ENCODE results near the gene CTSL. TPM values are rescaled to one million over a fixed set of nuclear protein-coding genes. Genes with fewer than 3 reads are reported as not detected.

CTSL gene
- total and polyA plus RNA-seq, 9 donors = 42.8 to 80.3 (median 50.9) TPM

- Histone ChIP-seq H3K36me3 (ENCODE audit: control insufficient read depth, insufficient read depth, low read length) (peaks cover 41% of the 10 kb centered on the region), H3K27ac (ENCODE audit: low read length) (no peak overlapping the region), H3K9me3 (replicated peaks; ENCODE audit: control insufficient read depth, low read depth, low read length) (no peaks in the 10 kb centered on the region), H3K27me3 (ENCODE audit: control insufficient read depth, insufficient read depth, low read length) (no peaks in the 10 kb centered on the region), H3K4me1 (ENCODE audit: control insufficient read depth, insufficient read depth, low read length) (peaks cover 4% of the 10 kb centered on the region), H3K4me3 (ENCODE audit: low read length) (no peak overlapping the region)
- no peak for DNase-seq
- WGBS (ENCODE audit: insufficient coverage) = 96% methylated on average over 7 of the region's 14 CpGs
These were observed 27.7 kb upstream of the CTSL start for GRCh38 chr9:87698069-87698809.

GRCh38 chr9:87699835-87700234 is 26.1 kb upstream of the CTSL start:
- Histone ChIP-seq H3K4me1 (ENCODE audit: control insufficient read depth, insufficient read depth, low read length) (peaks cover 4% of the 10 kb centered on the region), H3K4me3 (ENCODE audit: low read length) (no peak overlapping the region), H3K27ac (ENCODE audit: low read length) (no peak overlapping the region), H3K36me3 (ENCODE audit: control insufficient read depth, insufficient read depth, low read length) (peaks cover 47% of the 10 kb centered on the region), H3K9me3 (replicated peaks; ENCODE audit: control insufficient read depth, low read depth, low read length) (no peaks in the 10 kb centered on the region), H3K27me3 (ENCODE audit: control insufficient read depth, insufficient read depth, low read length) (no peaks in the 10 kb centered on the region)
- WGBS (ENCODE audit: insufficient coverage) = 98% methylated on average over 4 of the region's 4 CpGs
- DNase-seq = no peak

GRCh38 chr9:87701491-87701890 is 24.4 kb upstream of the CTSL start:
- no peak overlapping the region for H3K27ac ChIP-seq (ENCODE audit: low read length)
- DNase-seq = no peak
- 93% methylated on average over 4 of the region's 9 CpGs for WGBS (ENCODE audit: insufficient coverage)
- H3K36me3 ChIP-seq (ENCODE audit: control insufficient read depth, insufficient read depth, low read length) = peaks cover 52% of the 10 kb centered on the region
- H3K4me3 ChIP-seq (ENCODE audit: low read length) = no peak overlapping the region
- no peaks in the 10 kb centered on the region for H3K27me3 ChIP-seq (ENCODE audit: control insufficient read depth, insufficient read depth, low read length)
- no peaks in the 10 kb centered on the region for H3K9me3 ChIP-seq (replicated peaks; ENCODE audit: control insufficient read depth, low read depth, low read length)
- H3K4me1 ChIP-seq (ENCODE audit: control insufficient read depth, insufficient read depth, low read length) = peaks cover 4% of the 10 kb centered on the region

GRCh38 chr9:87701931-87702421 is 23.9 kb upstream of the CTSL start:
- no peak for DNase-seq
- Histone ChIP-seq H3K27ac (ENCODE audit: low read length) (peak overlapping the region; percentile 29), H3K4me3 (ENCODE audit: low read length) (no peak overlapping the region), H3K9me3 (replicated peaks; ENCODE audit: control insufficient read depth, low read depth, low read length) (no peaks in the 10 kb centered on the region), H3K4me1 (ENCODE audit: control insufficient read depth, insufficient read depth, low read length) (peaks cover 4% of the 10 kb centered on the region), H3K36me3 (ENCODE audit: control insufficient read depth, insufficient read depth, low read length) (peaks cover 57% of the 10 kb centered on the region), H3K27me3 (ENCODE audit: control insufficient read depth, insufficient read depth, low read length) (no peaks in the 10 kb centered on the region)
- WGBS (ENCODE audit: insufficient coverage) = no CpG with 5 or more reads among the region's 6 CpGs

GRCh38 chr9:87702921-87703320 is 23.0 kb upstream of the CTSL start:
- H3K27ac ChIP-seq (ENCODE audit: low read length) = no peak overlapping the region
- no peak for DNase-seq
- no peak overlapping the region for H3K4me3 ChIP-seq (ENCODE audit: low read length)
- no peaks in the 10 kb centered on the region for H3K9me3 ChIP-seq (replicated peaks; ENCODE audit: control insufficient read depth, low read depth, low read length)
- WGBS (ENCODE audit: insufficient coverage) = 85% methylated on average over 8 of the region's 9 CpGs
- H3K4me1 ChIP-seq (ENCODE audit: control insufficient read depth, insufficient read depth, low read length) = peaks cover 4% of the 10 kb centered on the region
- peaks cover 52% of the 10 kb centered on the region for H3K36me3 ChIP-seq (ENCODE audit: control insufficient read depth, insufficient read depth, low read length)
- H3K27me3 ChIP-seq (ENCODE audit: control insufficient read depth, insufficient read depth, low read length) = no peaks in the 10 kb centered on the region

- Histone ChIP-seq H3K9me3 (replicated peaks; ENCODE audit: control insufficient read depth, low read depth, low read length) (no peaks in the 10 kb centered on the region), H3K4me1 (ENCODE audit: control insufficient read depth, insufficient read depth, low read length) (peaks cover 4% of the 10 kb centered on the region), H3K4me3 (ENCODE audit: low read length) (no peak overlapping the region), H3K27ac (ENCODE audit: low read length) (no peak overlapping the region), H3K27me3 (ENCODE audit: control insufficient read depth, insufficient read depth, low read length) (no peaks in the 10 kb centered on the region), H3K36me3 (ENCODE audit: control insufficient read depth, insufficient read depth, low read length) (peaks cover 44% of the 10 kb centered on the region)
- no peak for DNase-seq
- WGBS (ENCODE audit: insufficient coverage) = 97% methylated on average over 4 of the region's 7 CpGs
These were observed 22.2 kb upstream of the CTSL start for GRCh38 chr9:87703636-87704276.

- DNase-seq = no peak
- Histone ChIP-seq H3K4me3 (ENCODE audit: low read length) (no peak overlapping the region), H3K27me3 (ENCODE audit: control insufficient read depth, insufficient read depth, low read length) (no peaks in the 10 kb centered on the region), H3K4me1 (ENCODE audit: control insufficient read depth, insufficient read depth, low read length) (peaks cover 4% of the 10 kb centered on the region), H3K27ac (ENCODE audit: low read length) (no peak overlapping the region), H3K36me3 (ENCODE audit: control insufficient read depth, insufficient read depth, low read length) (peaks cover 44% of the 10 kb centered on the region), H3K9me3 (replicated peaks; ENCODE audit: control insufficient read depth, low read depth, low read length) (no peaks in the 10 kb centered on the region)
- WGBS (ENCODE audit: insufficient coverage) = 71% methylated on average over 4 of the region's 6 CpGs
These were observed 21.6 kb upstream of the CTSL start for GRCh38 chr9:87704342-87704741.

GRCh38 chr9:87706066-87706739 is 19.7 kb upstream of the CTSL start:
- Histone ChIP-seq H3K9me3 (replicated peaks; ENCODE audit: control insufficient read depth, low read depth, low read length) (no peaks in the 10 kb centered on the region), H3K4me3 (ENCODE audit: low read length) (no peak overlapping the region), H3K36me3 (ENCODE audit: control insufficient read depth, insufficient read depth, low read length) (peaks cover 33% of the 10 kb centered on the region), H3K4me1 (ENCODE audit: control insufficient read depth, insufficient read depth, low read length) (peaks cover 4% of the 10 kb centered on the region), H3K27me3 (ENCODE audit: control insufficient read depth, insufficient read depth, low read length) (no peaks in the 10 kb centered on the region), H3K27ac (ENCODE audit: low read length) (no peak overlapping the region)
- DNase-seq = no peak
- whole genome bisulfite sequencing (ENCODE audit: insufficient coverage) = 97% methylated on average over 35 of the region's 39 CpGs

- Histone ChIP-seq H3K4me1 (ENCODE audit: control insufficient read depth, insufficient read depth, low read length) (peaks cover 5% of the 10 kb centered on the region), H3K4me3 (ENCODE audit: low read length) (no peak overlapping the region), H3K27ac (ENCODE audit: low read length) (no peak overlapping the region), H3K9me3 (replicated peaks; ENCODE audit: control insufficient read depth, low read depth, low read length) (no peaks in the 10 kb centered on the region), H3K36me3 (ENCODE audit: control insufficient read depth, insufficient read depth, low read length) (peaks cover 25% of the 10 kb centered on the region), H3K27me3 (ENCODE audit: control insufficient read depth, insufficient read depth, low read length) (no peaks in the 10 kb centered on the region)
- peak; percentile 52 for DNase-seq
- WGBS (ENCODE audit: insufficient coverage) = no CpG with 5 or more reads among the region's 6 CpGs
These were observed 18.0 kb upstream of the CTSL start for GRCh38 chr9:87707805-87708506.

- Histone ChIP-seq H3K4me3 (ENCODE audit: low read length) (no peak overlapping the region), H3K27ac (ENCODE audit: low read length) (no peak overlapping the region), H3K27me3 (ENCODE audit: control insufficient read depth, insufficient read depth, low read length) (no peaks in the 10 kb centered on the region), H3K9me3 (replicated peaks; ENCODE audit: control insufficient read depth, low read depth, low read length) (no peaks in the 10 kb centered on the region), H3K36me3 (ENCODE audit: control insufficient read depth, insufficient read depth, low read length) (peaks cover 20% of the 10 kb centered on the region), H3K4me1 (ENCODE audit: control insufficient read depth, insufficient read depth, low read length) (peaks cover 9% of the 10 kb centered on the region)
- no CpG with 5 or more reads among the region's 5 CpGs for WGBS (ENCODE audit: insufficient coverage)
- no peak for DNase-seq
These were observed 17.4 kb upstream of the CTSL start for GRCh38 chr9:87708546-87708945.

Measured in muscle of leg (tissue), 11 donors.